ENCODE data around the gene DAPP1.
"Not testable (repeated sequence)": the region's sequence is repeated elsewhere in the genome, so short reads cannot be mapped to it uniquely, and the experiment has no call there.

The DAPP1 gene

DNA sequence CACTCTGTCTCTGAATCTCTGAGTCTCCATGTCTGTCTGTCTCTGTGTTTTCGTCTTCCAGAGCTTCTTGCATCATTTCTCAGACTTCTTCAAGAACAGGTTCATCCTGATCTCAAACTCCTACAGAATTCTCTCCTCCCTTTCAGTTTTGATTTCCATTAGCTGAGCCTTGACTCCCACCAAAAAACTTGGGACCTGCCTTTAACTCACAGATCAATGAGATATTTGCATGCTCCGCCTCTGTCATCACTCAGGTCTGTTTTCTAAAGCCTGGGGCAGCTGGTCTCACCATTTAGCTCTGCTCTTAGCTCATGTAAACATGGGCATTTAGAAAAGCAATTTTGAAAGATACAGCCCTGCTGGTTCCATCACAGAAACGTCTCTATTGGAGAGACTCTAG lies 8.6 kb downstream of the DAPP1 start:
- DNase-seq, result no peak

DNA sequence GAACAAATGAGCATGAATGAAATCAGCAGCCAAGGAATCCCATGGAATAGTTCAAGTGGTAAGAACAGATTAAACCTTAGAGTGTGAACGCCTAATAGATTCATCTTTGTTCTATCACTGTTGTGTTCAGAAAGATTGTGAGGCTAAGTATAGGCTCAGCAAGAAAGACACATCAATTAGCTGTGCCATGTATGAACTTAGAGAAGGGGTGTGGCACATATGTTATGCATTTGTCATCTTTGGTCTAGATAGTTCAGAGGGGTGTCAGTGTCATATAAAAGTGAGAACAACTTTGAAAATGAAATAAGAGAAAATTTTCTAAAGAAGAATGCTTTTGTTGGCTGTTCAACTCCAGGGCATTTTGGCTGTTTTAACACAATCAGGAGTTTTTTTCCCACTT lies 9.4 kb downstream of the DAPP1 start:
- DNase-seq, result no peak

DNA sequence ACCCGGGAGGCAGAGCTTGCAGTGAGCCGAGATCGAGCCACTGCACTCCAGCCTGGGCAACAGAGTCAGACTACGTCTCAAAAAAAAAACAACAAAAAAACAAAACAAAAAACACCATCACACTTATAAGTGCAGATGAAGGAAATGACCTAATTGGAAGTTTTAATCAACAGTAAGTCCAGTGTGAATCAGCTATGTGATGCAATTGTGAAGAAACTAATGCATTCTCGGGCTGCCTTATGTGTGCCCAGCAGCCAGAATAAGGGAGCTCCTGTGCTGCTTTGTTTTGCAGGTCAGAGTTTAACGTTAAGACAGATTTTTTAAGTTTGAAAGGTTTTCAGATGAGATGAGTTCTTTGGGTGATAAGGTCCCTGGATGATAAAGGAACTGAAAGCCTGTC lies 10.8 kb downstream of the DAPP1 start:
- DNase-seq, result no peak

DNA sequence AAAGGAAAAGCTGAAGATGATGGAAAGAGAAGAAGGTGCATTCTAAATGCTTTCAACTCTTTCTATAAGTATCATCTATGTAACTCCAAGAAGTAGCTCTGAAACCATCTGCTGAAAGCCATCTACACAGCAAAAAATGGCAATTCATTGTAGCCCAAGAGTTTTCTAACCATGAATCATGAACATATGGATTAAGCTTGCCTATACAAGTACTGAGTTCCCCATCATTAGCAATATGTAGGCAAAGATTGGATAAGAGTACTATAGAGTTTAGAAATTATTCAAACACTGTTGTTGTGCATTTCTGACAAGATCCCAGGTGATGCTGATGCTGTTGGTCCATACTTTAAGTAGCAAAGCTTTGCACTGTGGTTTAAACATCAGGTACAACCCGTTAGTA lies 11.2 kb downstream of the DAPP1 start:
- DNase-seq, result no peak

DNA sequence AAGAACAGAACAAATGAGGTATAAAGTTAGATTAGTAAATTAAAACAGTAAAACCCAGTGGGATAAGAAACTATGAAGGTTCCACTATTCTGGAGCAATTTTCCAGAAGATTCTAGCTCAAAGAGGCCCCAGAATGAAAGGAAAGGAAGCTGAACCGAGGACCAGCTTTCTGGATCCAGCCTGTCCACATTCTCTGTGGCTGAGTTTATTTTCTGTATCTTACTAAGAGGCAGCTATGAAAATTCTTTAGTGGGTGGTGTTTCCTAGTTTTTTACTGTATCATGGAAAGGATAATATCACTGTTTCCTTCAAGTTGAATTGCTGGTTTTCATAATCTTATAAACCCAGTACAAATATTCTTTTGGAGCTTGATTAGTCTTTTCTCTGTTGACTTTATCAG lies 11.8 kb downstream of the DAPP1 start:
- DNase-seq, result no peak

DNA sequence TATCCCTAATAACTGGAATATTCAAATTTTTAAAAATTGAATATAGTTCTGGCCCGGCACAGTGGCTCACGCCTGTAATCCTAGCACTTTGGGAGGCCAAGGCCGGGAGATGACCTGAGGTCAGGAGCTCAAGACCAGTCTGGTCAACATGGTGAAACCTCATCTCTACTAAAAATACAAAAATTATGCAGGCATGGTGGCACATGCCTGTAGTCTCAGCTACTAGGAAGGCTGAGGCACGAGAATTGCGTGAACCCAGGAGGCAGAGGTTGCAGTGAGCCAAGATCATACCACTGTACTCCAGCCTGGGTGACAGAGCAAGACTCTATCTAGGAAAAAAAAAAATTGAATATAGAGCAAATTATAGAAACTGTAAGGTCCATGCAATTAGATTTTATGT lies 13.4 kb downstream of the DAPP1 start:
- DNase-seq, result not testable (repeated sequence)

DNA sequence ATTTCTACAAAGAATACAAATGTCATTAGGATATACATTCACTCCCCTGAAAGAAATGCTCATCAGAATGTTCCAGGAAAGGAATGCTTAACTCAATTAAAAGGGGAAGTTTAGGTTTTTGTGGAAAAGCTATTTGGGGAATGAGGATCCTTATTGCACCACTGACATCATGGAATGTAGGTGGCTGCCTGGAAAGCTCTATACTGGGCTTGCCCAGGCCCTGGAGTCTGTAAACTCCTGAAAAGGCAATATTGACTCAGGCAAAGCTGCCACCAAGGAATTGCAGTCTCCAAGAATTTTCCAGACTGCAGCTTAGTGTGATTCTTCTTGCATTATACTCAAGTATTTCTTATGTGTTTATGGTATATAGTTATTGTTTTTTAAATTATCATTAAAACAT lies 15.7 kb downstream of the DAPP1 start:
- DNase-seq, result no peak

DNA sequence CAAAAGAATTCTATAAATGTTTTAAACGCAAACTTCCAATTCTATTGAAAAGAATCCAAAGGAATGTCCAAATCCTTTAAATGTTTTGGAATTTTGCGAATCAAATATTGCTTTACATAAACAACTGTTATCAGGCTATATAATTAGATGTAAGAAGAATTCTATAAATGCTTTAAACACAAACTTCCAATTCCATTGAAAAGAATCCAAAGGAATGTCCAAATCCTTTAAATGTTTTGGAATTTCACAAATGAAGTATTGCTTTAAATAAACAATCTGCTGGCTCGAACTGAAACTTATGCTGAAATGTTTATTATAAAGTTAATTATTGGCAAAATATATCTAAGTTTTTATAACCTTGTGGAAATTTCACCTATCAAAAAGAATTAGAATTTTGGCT lies 16.1 kb downstream of the DAPP1 start:
- DNase-seq, result no peak

DNA sequence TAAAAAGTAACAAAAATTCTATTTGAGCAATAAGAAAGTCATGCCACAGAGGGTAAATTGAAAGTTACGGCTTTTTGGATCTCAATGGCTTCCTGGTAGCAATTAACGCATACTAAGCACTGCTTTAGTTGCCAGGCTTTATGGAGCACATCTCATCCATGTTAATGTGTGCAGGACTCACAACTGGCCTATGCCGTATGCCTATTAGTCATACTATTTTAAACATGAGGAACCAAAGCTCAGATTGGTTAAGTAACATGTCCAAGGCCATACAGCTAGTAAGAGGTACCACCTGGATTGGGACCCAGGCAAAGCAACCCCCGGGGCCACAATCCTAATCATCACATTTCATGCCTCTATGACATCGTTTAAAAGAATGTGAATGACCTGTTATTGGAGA lies 17.1 kb downstream of the DAPP1 start:
- DNase-seq, result no peak

DNA sequence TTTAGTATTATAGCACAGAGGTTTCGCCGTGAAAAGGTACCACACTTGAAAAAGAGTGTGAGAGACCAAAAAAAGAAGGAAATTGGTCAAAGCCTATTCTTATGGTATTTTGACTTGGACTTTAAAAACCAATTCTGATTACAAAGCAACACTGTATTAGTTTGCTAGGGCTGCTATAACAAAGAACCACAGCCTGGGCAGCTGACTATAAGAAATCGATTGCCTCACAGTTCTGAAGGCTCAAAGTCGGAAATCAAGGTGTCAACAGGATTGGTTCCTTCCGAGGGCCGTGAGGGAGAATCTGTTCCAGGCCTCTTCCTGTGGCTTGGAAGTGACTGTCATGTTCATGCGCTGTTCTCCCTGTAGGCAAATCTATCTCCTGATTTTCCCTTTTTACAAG lies 17.9 kb downstream of the DAPP1 start:
- DNase-seq, result no peak

DNA sequence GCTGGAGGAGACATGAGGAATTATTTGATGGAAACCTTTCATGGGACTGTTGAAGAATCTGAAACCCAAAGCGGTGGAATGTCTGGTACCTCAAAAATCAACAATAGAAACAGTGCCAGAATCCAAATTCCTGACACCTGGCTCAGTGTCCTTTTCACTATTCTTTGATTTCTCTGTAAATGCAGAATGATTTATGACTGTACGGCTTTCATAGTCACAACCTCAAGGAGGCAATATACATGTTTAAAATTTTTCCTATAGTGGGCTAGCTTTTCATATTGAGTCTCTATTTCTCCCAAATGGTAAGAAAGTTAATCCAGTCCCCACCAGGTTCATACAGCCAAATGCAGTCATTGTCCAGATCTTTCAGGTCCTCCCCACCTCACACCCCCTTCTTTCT lies 19.3 kb downstream of the DAPP1 start:
- DNase-seq, result no peak

DNA sequence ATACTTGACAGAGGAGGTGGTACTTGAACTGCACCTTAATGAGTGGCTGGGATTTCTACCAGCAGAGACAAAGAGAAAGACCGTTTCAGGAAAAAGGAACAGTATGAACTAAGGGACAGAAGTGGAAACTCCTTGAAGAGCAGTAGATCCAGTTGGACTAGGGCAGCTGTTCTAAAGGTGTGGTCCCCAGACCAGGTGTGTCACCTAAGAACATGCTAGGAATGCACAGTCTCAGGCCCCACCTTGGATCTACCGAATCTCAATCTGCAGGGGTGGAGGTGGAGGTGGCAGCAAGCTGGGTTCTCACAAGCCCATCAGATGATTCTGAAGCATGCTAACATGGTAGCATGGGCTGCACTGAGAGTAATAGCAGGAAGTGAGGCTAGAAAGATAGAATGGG lies 22.3 kb downstream of the DAPP1 start:
- no peak for DNase-seq

DNA sequence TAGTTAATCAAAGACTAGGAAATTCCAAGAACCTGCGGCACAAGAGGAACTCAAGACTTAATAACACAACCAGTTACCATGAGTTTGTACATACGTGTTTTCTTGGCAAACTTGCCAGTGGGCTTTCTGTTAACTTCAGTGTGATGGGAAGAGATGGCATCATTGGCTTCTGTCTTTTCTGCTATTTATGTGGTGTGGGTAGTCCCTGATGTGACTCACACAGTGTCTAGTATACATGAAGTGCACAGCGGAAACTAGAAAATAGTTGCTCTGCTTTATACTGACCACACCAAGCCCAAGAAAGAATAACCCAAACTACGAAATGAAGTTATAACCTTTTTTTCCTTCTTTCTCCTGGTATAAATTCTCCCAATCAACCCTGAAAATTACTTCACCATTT lies 24.5 kb downstream of the DAPP1 start:
- no peak for DNase-seq

DNA sequence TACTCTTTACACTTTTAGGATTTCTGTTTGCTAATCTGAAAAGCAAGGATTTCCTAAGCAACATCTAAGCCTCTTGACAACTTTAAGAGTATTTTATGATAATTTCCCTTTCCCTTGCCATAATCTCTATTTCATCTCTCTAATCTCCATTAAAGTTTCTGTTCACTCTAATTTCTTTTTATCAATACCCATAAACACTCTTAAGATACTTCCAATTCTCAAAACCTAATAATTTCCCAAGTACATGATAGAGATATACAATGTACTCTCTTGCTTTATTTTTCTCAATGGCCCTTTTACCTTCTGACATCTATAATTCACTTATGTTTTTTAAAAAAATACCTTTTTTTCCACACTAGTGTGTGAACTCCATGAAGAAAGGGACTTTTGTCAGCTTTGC lies 26.8 kb downstream of the DAPP1 start:
- no peak for DNase-seq

DNA sequence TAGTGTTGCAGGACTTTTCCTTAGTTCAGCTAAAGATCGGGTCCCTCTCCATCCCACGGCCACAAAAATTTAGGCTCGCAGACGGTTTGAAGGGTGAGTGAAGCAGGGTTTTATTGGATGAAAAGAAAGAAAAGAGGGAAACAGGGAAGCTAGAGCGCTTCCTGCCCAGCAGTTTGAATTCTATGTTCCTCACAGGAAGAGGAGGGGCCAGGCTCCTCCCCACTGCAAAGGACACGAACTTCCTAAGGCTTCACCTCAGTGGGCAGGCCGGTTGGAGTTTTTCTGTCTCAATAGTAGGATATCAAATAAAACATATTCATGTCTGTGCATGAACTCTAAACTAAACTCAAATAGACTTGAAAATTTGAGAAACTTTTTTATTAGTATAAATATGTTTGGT lies 27.4 kb downstream of the DAPP1 start:
- DNase-seq, result no peak

DNA sequence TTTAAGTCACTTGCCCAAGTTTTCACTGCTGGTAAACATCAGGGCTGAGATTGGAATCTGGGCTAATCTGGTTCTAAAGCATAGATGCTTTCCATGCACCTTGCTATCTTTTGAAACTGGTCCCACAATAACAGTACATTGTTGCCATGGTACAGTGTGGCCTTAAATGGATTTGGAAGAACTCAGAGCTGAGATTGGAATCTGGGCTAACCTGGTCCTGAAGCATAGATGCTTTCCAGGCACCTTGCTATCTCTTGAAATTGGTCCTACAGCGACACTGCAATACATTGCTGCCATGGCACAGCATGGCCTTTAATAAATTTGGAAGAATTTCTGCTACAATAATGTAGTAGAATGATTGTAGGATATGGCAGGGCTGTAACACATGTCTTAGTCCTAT lies 28.6 kb downstream of the DAPP1 start:
- DNase-seq, result no peak

DNA sequence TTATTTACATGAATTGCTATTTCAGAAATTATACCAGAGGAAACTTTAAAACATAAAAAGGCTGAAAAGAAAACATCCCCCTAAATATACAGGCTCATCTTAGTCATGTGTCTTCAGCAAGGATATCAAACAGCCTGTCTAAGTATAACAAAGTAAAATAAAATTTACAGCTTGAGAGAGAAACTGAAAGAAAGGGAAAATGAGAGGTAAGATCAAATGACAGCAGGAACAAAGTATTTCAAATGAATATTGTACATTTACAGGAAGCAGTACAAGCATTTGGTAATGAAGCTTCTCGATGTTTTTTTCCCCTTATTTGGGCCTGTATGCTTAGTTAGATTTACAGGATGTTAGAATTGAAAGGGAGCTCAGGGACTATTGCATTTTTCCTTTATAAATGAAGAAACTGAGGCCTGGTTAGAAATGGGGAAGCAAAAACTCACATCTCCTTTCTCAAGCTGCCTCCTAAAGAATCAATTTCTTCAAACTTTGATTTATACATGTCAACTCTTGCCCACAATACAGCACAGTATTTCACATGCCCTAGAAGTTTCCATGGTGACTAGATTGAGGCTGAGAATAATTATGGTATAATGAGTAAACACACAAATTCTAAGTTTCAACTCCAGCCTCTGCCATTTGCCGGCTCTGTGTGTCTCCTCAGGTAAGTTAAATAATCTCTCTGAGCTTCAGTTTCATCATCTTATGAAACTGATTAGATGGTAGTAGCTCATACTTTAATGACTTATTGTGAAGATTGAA lies 29.3 kb downstream of the DAPP1 start:
- no peak for DNase-seq

DNA sequence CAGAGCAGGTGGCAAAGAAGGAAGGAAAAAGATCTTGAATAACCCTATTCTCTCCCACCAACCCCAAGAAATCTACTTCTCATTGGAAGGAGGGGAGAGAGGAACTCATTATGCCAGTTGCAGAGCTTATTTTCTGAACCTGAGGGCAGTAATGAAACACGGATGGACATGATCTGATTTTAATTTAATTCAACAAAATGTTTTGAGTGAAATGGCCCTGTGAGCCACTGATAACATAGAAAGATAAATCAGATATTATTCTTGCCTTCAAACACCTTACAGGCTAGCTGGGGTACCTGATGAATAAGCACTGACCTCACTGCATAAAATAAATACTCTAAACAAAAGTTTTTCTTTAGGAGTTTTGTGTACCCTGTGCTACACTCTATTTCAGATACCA lies 30.3 kb downstream of the DAPP1 start:
- DNase-seq, result no peak

DNA sequence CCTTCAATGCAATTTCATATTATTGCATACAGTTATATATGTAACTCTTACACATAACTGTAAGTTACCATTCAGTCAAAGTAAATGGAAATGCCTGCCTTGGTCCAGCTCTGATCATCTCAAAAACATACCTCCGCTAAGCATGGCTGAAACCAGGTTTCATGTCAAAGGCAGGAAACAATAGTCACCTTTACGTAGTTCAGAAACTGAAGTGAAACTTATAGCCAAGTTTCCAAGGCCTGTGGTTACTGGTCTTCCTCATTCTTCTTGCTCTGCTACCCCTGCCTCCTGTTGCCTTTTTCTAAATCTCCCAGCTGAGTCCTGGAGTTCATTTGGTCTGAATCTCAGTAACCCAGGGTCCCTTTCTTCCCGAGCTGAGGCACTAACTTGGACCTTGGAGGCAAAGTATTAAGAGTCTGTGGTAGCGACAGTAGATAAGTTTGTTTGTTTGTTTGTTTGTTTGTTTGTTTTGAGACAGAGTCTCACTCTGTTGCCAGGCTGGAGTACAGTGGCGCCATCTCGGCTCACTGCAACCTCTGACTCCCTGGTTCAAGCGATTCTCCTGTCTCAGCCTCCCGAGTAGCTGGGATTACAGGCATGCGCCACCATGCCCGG lies 30.8 kb downstream of the DAPP1 start:
- no peak for DNase-seq

DNA sequence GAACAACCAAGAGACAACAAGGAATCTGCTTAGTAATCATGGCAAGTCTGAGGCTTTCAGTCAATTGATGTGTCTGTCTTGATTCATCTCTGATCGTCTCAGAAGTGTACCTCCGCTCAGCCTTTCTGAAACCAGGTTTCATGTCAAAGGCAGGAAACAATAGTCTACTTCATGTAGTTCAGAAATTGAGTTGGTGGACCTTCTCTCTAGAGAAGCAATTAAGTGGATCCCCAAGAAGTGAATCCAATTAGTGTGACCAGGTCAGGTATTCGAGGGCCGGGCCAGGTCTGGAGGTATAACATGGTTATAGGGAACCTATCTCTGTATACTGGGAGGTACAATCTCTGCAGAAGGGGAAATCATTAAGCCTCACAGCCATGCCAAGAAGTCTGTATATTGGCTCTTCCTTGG lies 32.0 kb downstream of the DAPP1 start:
- DNase-seq, result no peak

DNA sequence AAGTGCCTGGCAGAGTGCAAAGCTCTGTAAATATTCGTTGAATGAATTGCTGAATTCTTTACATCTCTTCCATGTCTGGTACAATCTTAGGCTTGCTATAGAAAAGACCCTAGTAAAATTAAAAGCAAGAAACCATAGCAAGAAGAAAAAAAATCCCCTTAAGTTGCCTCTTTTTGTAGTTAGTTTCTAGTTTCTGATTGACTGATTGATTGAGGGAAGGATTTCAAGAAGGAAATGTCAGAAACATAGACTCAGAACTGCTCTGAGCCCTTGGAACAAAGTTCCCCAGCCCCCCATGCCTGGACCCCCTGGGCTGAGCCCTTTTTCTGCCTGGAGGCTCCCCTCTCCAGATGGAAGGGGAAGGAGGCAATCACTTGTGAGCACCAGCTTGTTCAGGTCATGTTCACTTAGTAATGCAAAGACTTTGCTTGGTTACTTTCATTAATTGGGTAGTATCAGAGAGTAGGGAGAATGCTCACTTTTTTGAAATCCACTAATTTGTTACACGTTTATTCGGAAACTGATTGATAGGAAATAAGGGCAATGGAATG lies 35.6 kb downstream of the DAPP1 start:
- DNase-seq, result no peak

DNA sequence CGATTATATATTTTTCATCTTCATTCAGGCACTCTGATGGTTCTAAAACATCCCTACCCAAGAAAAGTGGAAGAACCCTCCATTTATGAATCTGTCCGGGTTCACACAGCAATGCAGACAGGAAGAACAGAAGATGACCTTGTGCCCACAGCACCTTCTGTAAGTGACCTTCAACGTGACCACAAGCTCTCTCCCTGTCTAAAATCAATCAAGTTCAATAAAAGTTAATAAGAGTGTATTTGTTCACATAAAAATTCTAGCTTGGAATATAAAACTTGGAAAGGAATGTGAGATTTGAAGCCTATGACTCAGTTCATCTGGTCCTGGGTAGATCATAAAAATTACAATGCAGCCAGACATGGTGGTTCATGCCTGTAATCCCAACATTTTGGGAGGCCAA lies 36.6 kb downstream of the DAPP1 start:
- no peak for DNase-seq

DNA sequence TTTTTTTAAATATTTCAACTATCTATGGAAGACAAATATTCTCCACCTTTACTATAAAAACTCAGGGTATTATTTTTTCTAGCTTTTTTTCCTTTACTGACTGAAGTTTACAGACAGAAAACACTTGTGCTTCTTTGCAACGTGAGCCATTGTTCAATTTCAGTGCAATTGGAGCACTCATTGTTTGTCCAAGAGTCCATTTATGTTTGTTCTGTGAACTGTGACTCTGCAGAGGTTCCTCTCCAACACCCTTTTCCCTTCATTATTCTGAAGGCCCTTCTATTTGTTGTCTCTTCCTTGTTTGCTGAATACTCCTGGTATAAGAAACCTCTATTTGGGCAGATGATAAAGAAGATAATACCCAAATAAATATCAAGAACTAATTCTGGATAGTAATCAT lies 37.4 kb downstream of the DAPP1 start:
- no peak for DNase-seq

DNA sequence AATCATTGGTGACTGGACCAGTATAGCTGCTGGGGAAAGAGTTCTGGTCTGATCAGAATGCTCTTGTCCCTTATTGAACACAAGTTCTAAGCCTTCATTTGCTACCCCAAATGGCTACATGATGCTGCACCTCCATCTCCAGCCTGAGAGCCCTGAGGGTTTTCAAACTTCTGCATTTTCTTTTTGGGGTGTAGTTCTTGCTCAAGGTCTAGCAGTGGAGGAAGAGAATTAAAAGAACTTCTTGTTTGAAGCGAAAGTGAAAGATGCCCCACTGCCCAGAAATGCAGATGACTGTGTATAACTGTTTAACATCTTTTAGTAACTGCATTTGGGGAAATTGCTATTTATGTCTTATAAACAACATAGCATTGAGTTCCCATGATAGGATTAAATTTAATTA lies 39.1 kb downstream of the DAPP1 start:
- DNase-seq, result no peak

DNA sequence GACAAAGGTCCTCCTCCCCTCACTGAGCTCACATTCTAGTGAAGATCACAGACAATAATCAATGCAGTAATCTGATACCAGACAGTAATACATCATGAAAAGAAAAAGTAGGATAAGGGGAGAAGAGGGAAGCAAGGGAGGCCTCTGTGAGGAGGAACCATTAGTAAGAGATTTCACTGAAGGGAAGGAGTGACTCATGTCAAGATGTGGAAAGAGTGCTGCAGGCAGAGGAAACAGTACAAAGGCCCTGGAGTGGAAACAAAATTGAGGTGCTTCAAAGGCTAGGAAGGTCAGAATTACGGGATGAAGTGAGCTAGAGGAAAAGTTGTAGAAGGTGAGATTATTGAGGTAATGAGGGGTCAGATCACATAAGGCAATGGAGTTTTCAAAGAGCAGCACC lies 39.5 kb downstream of the DAPP1 start:
- DNase-seq, result no peak

Measured in NK-92 treated with Interleukin-12 subunit alpha and Interleukin-12 subunit beta, amount 100 ng/mL, for 24 hours (cell line).